Astrocyte (in vitro differentiated cells and primary cell): ENCODE data around the gene YWHAE.

Experiments used
- CTCF ChIP-seq: IDR thresholded peaks from 2 replicates; pipeline ENCODE4 v1.5.1; 2011; ENCODE audit warnings: low read depth, mild to moderate bottlenecking, inconsistent platforms, low read length, moderate library complexity; ENCODE audit not compliant: insufficient read depth
- EZH2 ChIP-seq: IDR thresholded peaks from 2 replicates; pipeline ENCODE4 v1.6.1; 2012; ENCODE audit warnings: mild to moderate bottlenecking, low read length, inconsistent platforms; ENCODE audit not compliant: insufficient read depth

- TF ChIP-seq CTCF (no peak), EZH2 (no peak)
Measured at GRCh38 chr17:1412185-1413110, 12.4 kb upstream of the YWHAE start.
